ENCODE results near the gene PRDM4.
"Not testable (repeated sequence)": the region's sequence is repeated elsewhere in the genome, so short reads cannot be mapped to it uniquely, and the experiment has no call there.

Gene PRDM4

GRCh38 chr12:107734139-107734538 is 26.8 kb downstream of the PRDM4 start:
- in situ Hi-C loops (cut with HindIII; ENCODE audit: low sequenced_read_pairs), result no loop called here
- H3K4me3 ChIP-seq (ENCODE audit: low read depth, low read length), result no peak overlapping the region
- DNase-seq (ENCODE audit: low read depth), result no peak
- TF ChIP-seq, protein P1, sequence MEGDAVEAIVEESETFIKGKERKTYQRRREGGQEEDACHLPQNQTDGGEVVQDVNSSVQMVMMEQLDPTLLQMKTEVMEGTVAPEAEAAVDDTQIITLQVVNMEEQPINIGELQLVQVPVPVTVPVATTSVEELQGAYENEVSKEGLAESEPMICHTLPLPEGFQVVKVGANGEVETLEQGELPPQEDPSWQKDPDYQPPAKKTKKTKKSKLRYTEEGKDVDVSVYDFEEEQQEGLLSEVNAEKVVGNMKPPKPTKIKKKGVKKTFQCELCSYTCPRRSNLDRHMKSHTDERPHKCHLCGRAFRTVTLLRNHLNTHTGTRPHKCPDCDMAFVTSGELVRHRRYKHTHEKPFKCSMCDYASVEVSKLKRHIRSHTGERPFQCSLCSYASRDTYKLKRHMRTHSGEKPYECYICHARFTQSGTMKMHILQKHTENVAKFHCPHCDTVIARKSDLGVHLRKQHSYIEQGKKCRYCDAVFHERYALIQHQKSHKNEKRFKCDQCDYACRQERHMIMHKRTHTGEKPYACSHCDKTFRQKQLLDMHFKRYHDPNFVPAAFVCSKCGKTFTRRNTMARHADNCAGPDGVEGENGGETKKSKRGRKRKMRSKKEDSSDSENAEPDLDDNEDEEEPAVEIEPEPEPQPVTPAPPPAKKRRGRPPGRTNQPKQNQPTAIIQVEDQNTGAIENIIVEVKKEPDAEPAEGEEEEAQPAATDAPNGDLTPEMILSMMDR (IDR thresholded peaks at IDR 0.05; ENCODE audit: low read depth, low read length, missing control alignments), result no peak

DNA sequence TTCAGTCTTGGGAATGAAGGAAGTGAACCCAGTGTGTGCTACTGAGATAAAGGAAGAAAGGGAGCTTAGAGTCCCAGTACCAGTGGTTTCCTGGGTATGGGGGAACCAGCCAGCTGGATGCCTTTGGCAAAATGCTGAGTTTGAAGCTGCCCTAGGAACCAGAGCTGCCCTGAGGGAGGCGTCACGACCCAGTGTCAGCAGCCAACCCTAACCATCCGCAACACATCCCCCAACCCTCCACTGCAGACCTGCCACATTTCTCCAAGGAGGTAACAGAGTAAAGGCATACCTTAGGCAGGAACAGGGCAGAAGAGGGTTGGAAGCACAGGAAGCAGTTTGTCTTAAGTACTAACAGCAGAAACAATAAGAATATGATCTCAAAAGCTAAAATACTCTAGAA is 28.6 kb downstream of the PRDM4 start:
- TF ChIP-seq, protein P1 (IDR thresholded peaks at IDR 0.05; ENCODE audit: low read depth, low read length, missing control alignments), result no peak
- in situ Hi-C loops (cut with HindIII; ENCODE audit: low sequenced_read_pairs), result no loop called here
- DNase-seq (ENCODE audit: low read depth), result no peak
- H3K4me3 ChIP-seq (ENCODE audit: low read depth, low read length), result no peak overlapping the region

DNA sequence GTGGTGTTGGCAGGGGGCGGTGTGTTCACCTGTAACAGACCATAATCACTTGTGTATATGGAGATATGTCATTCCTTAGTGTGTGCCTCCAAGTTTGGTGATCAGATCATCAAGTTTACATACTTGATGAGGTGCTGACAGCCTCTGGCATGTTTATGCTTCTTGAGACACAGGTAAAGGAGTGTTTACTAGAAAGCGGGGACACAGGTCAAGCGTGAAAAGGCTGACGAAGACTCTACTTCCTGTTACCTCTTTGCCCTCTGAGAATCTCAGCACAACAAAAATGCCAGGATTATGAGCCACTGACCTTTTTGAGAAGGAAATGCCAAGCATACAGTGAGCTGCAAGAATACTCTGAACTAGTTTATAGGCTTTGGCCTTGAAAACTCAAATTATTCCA is 29.6 kb downstream of the PRDM4 start:
- DNase-seq (ENCODE audit: low read depth), result no peak
- in situ Hi-C loops (cut with HindIII; ENCODE audit: low sequenced_read_pairs), result no loop called here
- TF ChIP-seq, protein P1 (IDR thresholded peaks at IDR 0.05; ENCODE audit: low read depth, low read length, missing control alignments), result no peak
- no peak overlapping the region for H3K4me3 ChIP-seq (ENCODE audit: low read depth, low read length)

DNA sequence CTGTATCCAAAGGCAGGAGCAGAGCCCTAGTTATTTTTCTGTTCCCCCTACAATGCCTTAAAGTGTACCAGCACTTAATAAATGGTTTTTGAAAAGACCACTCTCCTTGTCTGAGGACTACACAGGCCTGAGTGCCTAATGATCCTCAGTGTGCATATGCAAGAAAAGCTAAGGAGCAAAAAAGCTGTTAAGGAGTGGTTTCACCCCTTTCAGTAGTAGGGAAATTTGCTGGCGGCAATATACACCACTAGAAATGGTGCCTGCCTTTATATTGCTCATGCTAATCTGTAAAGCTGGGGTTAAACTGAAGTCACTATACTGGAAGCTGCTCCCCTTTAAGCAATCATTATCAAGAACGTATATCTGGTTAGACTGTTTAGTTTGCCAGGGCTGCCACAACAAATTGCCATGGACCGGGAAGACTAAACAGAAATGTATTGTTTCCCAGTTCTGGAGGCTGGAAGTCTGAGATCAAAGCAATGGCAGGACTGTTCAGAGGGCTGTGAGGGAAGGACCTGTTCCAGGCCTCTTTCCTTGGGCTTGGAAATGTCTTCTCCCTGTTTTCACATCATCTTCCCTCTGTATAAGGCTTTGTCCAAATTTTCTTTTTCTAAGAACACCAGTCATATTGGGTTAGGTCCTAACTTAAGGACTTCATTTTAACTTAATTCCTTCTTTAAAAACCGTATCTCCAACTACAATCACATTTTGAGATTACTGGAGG is 30.2 kb downstream of the PRDM4 start:
- no peak for DNase-seq (ENCODE audit: low read depth)
- TF ChIP-seq, protein P1 (IDR thresholded peaks at IDR 0.05; ENCODE audit: low read depth, low read length, missing control alignments), result no peak
- in situ Hi-C loops (cut with HindIII; ENCODE audit: low sequenced_read_pairs), result no loop called here
- no peak overlapping the region for H3K4me3 ChIP-seq (ENCODE audit: low read depth, low read length)

DNA sequence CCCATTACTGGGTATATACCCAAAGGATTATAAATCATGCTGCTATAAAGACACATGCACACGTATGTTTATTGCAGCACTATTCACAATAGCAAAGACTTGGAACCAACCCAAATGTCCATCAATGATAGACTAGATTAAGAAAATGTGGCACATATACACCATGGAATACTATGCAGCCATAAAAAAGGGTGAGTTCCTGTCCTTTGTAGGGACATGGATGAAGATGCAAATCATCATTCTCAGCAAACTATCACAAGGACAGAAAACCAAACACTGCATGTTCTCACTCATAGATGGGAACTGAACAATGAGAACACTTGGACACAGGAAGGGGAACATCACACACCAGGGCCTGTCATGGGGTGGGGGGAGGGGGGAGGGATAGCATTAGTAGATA is 33.2 kb downstream of the PRDM4 start:
- H3K4me3 ChIP-seq (ENCODE audit: low read depth, low read length); in situ Hi-C loops (cut with HindIII; ENCODE audit: low sequenced_read_pairs); DNase-seq (ENCODE audit: low read depth): not testable (repeated sequence)

DNA sequence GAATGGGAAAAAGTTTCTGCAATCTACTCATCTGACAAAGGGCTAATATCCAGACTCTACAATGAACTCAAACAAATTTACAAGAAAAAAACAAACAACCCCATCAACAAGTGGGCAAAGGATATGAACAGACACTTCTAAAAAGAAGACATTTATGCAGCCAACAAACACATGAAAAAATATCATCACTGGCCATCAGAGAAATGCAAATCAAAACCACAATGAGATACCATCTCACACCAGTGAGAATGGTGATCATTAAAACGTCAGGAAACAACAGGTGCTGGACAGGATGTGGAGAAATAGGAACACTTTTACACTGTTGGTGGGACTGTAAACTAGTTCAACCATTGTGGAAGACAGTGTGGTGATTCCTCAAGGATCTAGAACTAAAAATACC is 33.6 kb downstream of the PRDM4 start:
- H3K4me3 ChIP-seq (ENCODE audit: low read depth, low read length); in situ Hi-C loops (cut with HindIII; ENCODE audit: low sequenced_read_pairs); DNase-seq (ENCODE audit: low read depth): not testable (repeated sequence)

DNA sequence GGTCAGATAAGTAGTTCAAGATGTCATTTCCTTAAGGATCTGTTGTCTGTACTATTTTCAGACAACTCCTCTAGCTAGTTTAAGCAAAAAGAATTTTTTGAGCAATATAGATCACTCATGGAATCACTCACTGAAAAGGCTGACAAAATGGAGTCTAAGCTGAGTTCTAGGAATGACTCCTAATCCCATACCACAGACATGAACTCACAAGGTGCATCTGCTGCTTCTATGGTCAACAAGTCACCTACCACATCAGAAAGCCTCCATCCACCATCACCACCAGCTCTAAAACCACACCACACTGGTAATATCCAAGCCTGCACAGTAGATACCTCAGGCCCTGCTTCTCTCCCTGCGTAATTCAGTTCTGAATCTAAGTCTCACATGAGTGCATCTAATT is 42.3 kb downstream of the PRDM4 start:
- TF ChIP-seq, protein P1 (IDR thresholded peaks at IDR 0.05; ENCODE audit: low read depth, low read length, missing control alignments), result no peak
- in situ Hi-C loops (cut with HindIII; ENCODE audit: low sequenced_read_pairs), result no loop called here
- no peak for DNase-seq (ENCODE audit: low read depth)
- H3K4me3 ChIP-seq (ENCODE audit: low read depth, low read length), result no peak overlapping the region

- no peak overlapping the region for H3K4me3 ChIP-seq (ENCODE audit: low read depth, low read length)
- DNase-seq (ENCODE audit: low read depth), result no peak
- TF ChIP-seq, protein P1 (IDR thresholded peaks at IDR 0.05; ENCODE audit: low read depth, low read length, missing control alignments), result no peak
- in situ Hi-C loops (cut with HindIII; ENCODE audit: low sequenced_read_pairs), result no loop called here
These were observed 45.2 kb downstream of the PRDM4 start for GRCh38 chr12:107715780-107716179.

GRCh38 chr12:107705522-107705921 is 55.4 kb downstream of the PRDM4 start:
- H3K4me3 ChIP-seq (ENCODE audit: low read depth, low read length); DNase-seq (ENCODE audit: low read depth); in situ Hi-C loops (cut with HindIII; ENCODE audit: low sequenced_read_pairs): not testable (repeated sequence)
